ENCODE results near the gene ARHGEF2. TPM values are rescaled to one million over a fixed set of nuclear protein-coding genes. Genes with fewer than 3 reads are reported as not detected.
"Not testable (repeated sequence)": the region's sequence is repeated elsewhere in the genome, so short reads cannot be mapped to it uniquely, and the experiment has no call there.

Gene ARHGEF2
- total RNA-seq, 1 experiment from 2014 or later = 69.5 TPM

DNA sequence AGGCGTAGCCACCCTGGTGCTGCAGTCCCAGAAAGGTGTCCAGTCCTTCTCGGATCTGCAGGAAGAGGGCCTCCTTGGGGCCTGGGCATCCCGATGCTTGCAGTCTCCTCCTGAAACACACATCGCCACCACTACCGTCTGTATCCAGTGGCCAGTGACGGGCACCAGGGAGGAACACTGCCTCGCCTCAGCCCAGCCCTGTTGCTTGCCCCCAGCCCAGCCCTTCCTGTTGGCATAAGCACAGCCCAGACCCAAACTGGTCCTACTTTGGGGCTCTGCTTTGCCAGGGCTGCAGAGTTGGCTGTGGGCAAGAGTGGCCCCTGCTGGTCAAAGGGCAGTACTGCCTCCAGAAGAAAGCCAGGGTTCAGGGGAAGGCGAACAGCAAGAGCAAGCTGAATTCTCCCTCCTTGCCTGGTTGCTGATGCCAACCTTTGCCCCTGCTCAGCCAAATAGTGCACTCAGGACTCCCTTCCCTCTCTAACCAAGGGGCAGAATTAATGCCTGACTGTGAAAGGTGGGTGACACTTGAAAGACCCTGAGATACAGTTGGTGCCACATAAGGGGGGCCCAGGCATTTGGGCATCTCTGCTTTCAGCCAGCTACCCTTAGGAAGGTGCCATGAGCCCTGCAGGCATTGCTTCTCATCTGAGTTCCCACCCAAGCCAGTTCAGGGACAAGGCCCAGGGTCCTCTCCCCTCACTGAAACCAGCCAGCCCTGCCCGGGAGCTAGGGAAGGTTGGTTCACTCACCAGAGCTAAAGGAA is 11.1 kb upstream of the ARHGEF2 start (continued):
- TF ChIP-seq, protein P1, sequence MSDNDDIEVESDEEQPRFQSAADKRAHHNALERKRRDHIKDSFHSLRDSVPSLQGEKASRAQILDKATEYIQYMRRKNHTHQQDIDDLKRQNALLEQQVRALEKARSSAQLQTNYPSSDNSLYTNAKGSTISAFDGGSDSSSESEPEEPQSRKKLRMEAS (CRISPR knock-in tag; IDR thresholded peaks at IDR 0.05) = peak; percentile 26; the same call in 1 of the 2 replicates

DNA sequence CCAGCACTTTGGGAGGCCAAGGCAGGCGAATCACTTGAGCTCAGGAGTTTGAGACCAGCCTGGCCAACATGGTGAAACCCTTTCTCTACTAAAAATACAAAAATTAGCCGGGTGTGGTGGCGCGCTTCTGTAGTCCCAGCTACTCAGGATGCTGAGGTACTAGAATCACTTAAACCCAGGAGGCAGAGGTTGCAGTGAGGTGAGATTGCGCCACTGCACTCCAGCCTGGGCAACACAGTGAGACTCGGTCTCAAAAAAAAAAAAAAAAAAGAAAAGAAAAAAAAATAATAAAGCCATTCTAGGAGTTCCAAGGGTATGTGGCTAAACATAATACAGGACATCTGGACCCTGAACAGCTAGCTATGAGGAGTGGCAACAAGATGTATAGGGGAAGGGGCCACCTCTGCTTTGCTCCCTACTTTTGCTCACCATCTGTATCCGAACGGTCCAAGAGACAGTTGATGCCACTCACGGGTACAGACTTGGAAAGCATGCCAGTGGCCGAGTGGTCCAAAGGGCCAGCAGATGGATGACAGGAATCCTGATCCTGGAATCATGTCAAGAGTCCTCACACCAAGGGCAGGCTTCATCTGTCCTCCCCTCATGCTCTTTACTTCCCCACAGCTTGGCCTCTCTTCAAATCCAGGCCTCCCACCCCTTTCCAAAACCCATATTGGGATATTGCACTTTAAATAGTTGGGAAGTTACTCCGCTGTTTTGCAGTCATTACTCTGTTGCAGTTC is 6.7 kb upstream of the ARHGEF2 start:
- Mint-ChIP-seq H3K9me3 (peaks cover 15% of the 10 kb centered on the region), H3K4me3 (peak overlapping the region; percentile 55; the same call in 1 of the 2 replicates), H3K27ac (peak overlapping the region; percentile 97), H3K4me1 (peaks cover 69% of the 10 kb centered on the region)
- ChIA-PET POLR2A (interaction anchor here (0.5 to 3.0 kb wide), 10 partner anchors 10 to 1765 kb away, joined by 3 to 31 read pairs (median 4); partner anchors contain the start of genes KHDC4, MEX3A and UBAP2L), CTCF (interaction anchor here (0.7 to 3.4 kb wide), 24 partner anchors 10 to 812 kb away, joined by 3 to 40 read pairs (median 6); partner anchors contain the start of genes KHDC4, KRTCAP2, LAMTOR2 and RAB25)
- not testable (repeated sequence) for H3K36me3 Mint-ChIP-seq; H3K27me3 Mint-ChIP-seq (ENCODE audit: low read depth); ATAC-seq; DNase-seq (ENCODE audit: low spot score)

DNA sequence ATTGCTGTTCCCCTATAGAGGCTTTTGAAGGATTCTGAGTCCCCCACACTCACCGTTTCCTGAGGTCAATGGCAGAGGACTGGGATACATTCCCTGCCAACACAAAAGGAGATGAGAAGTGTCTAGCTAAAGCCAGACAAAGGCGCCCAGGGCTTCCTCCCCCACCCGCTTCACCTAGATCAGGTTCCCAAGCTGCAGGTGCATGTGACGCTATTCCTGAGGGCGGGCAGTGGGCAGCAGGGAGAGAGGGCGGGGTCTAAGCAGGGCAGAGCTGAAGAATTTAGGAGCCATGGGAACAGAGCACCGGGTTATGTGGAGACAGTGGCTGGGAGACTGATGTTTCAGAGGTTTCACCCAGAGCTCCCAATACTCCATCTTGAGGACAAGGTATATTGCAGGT is 6.0 kb upstream of the ARHGEF2 start:
- peaks cover 6% of the 10 kb centered on the region for H3K36me3 Mint-ChIP-seq
- peak; percentile 89 for DNase-seq (ENCODE audit: low spot score)
- ChIA-PET POLR2A (interaction anchor here (0.5 to 3.0 kb wide), 13 partner anchors 9 to 1764 kb away, joined by 3 to 31 read pairs (median 4); partner anchors contain the start of genes KHDC4, MEX3A and UBAP2L), CTCF (interaction anchor here (0.7 to 3.4 kb wide), 25 partner anchors 10 to 812 kb away, joined by 3 to 40 read pairs (median 6); partner anchors contain the start of genes KHDC4, KRTCAP2, LAMTOR2 and RAB25)
- H3K4me1 Mint-ChIP-seq = peaks cover 76% of the 10 kb centered on the region
- peak; percentile 87 for ATAC-seq
- peak overlapping the region; percentile 97 for H3K27ac Mint-ChIP-seq
- peak overlapping the region; percentile 55 for H3K4me3 Mint-ChIP-seq
- H3K9me3 Mint-ChIP-seq = peaks cover 15% of the 10 kb centered on the region
- H3K27me3 Mint-ChIP-seq (ENCODE audit: low read depth) = no peaks in the 10 kb centered on the region
- TF ChIP-seq, protein P2, sequence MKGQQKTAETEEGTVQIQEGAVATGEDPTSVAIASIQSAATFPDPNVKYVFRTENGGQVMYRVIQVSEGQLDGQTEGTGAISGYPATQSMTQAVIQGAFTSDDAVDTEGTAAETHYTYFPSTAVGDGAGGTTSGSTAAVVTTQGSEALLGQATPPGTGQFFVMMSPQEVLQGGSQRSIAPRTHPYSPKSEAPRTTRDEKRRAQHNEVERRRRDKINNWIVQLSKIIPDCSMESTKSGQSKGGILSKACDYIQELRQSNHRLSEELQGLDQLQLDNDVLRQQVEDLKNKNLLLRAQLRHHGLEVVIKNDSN (CRISPR knock-in tag; IDR thresholded peaks at IDR 0.05) = peak; percentile 73
- TF ChIP-seq NR2C2 (CRISPR knock-in tag; IDR thresholded peaks at IDR 0.05) = no peak
- no peak for TF ChIP-seq NFE2L1 (CRISPR knock-in tag; IDR thresholded peaks at IDR 0.05)
- TF ChIP-seq, protein P3, sequence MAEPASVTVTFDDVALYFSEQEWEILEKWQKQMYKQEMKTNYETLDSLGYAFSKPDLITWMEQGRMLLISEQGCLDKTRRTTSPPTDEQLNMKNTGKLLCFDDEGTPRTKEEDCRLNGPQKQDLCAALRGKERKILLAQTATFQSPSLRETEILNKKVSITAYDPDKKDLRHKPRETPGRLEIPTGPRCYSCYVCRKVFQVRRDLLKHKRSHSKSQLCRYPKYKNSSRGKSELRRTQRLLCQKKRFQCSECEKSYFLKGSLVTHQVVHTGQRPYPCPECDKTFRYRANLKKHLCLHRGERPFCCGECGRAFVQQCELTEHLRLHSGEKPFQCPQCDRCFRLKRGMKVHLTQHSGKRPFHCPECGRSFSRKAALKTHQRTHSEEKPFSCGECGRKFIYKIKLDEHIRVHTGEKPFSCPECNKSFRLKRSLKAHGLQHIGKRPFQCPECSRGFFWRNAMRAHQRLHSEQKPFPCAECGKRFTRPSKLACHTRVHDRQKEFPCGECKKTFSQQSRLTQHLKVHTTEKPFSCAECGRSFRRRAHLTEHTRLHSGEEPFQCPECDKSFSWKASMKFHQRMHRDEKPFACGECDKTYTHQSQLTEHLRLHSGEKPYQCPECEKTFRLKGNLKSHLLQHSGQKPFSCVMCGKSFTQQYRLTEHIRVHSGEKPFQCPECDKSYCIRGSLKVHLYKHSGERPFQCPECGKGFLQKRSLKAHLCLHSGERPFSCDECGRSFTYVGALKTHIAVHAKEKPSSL (CRISPR knock-in tag; conservative IDR thresholded peaks at IDR 0.05) = no peak
- TF ChIP-seq, protein P4, sequence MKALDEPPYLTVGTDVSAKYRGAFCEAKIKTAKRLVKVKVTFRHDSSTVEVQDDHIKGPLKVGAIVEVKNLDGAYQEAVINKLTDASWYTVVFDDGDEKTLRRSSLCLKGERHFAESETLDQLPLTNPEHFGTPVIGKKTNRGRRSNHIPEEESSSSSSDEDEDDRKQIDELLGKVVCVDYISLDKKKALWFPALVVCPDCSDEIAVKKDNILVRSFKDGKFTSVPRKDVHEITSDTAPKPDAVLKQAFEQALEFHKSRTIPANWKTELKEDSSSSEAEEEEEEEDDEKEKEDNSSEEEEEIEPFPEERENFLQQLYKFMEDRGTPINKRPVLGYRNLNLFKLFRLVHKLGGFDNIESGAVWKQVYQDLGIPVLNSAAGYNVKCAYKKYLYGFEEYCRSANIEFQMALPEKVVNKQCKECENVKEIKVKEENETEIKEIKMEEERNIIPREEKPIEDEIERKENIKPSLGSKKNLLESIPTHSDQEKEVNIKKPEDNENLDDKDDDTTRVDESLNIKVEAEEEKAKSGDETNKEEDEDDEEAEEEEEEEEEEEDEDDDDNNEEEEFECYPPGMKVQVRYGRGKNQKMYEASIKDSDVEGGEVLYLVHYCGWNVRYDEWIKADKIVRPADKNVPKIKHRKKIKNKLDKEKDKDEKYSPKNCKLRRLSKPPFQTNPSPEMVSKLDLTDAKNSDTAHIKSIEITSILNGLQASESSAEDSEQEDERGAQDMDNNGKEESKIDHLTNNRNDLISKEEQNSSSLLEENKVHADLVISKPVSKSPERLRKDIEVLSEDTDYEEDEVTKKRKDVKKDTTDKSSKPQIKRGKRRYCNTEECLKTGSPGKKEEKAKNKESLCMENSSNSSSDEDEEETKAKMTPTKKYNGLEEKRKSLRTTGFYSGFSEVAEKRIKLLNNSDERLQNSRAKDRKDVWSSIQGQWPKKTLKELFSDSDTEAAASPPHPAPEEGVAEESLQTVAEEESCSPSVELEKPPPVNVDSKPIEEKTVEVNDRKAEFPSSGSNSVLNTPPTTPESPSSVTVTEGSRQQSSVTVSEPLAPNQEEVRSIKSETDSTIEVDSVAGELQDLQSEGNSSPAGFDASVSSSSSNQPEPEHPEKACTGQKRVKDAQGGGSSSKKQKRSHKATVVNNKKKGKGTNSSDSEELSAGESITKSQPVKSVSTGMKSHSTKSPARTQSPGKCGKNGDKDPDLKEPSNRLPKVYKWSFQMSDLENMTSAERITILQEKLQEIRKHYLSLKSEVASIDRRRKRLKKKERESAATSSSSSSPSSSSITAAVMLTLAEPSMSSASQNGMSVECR (CRISPR knock-in tag; IDR thresholded peaks at IDR 0.05; ENCODE audit: borderline replicate concordance) = no peak
- TF ChIP-seq EMX1 (CRISPR knock-in tag; IDR thresholded peaks at IDR 0.05) = no peak
- TF ChIP-seq GABPB1 (CRISPR knock-in tag; IDR thresholded peaks at IDR 0.05) = no peak
- no peak for TF ChIP-seq RELA (CRISPR knock-in tag; IDR thresholded peaks at IDR 0.05; ENCODE audit: borderline replicate concordance)
- TF ChIP-seq, protein P5, sequence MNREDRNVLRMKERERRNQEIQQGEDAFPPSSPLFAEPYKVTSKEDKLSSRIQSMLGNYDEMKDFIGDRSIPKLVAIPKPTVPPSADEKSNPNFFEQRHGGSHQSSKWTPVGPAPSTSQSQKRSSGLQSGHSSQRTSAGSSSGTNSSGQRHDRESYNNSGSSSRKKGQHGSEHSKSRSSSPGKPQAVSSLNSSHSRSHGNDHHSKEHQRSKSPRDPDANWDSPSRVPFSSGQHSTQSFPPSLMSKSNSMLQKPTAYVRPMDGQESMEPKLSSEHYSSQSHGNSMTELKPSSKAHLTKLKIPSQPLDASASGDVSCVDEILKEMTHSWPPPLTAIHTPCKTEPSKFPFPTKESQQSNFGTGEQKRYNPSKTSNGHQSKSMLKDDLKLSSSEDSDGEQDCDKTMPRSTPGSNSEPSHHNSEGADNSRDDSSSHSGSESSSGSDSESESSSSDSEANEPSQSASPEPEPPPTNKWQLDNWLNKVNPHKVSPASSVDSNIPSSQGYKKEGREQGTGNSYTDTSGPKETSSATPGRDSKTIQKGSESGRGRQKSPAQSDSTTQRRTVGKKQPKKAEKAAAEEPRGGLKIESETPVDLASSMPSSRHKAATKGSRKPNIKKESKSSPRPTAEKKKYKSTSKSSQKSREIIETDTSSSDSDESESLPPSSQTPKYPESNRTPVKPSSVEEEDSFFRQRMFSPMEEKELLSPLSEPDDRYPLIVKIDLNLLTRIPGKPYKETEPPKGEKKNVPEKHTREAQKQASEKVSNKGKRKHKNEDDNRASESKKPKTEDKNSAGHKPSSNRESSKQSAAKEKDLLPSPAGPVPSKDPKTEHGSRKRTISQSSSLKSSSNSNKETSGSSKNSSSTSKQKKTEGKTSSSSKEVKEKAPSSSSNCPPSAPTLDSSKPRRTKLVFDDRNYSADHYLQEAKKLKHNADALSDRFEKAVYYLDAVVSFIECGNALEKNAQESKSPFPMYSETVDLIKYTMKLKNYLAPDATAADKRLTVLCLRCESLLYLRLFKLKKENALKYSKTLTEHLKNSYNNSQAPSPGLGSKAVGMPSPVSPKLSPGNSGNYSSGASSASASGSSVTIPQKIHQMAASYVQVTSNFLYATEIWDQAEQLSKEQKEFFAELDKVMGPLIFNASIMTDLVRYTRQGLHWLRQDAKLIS (CRISPR knock-in tag; IDR thresholded peaks at IDR 0.05; ENCODE audit: borderline replicate concordance) = no peak
- no peak for TF ChIP-seq SMAD3 (CRISPR knock-in tag; IDR thresholded peaks at IDR 0.05; ENCODE audit: borderline replicate concordance)
- TF ChIP-seq, protein P6, sequence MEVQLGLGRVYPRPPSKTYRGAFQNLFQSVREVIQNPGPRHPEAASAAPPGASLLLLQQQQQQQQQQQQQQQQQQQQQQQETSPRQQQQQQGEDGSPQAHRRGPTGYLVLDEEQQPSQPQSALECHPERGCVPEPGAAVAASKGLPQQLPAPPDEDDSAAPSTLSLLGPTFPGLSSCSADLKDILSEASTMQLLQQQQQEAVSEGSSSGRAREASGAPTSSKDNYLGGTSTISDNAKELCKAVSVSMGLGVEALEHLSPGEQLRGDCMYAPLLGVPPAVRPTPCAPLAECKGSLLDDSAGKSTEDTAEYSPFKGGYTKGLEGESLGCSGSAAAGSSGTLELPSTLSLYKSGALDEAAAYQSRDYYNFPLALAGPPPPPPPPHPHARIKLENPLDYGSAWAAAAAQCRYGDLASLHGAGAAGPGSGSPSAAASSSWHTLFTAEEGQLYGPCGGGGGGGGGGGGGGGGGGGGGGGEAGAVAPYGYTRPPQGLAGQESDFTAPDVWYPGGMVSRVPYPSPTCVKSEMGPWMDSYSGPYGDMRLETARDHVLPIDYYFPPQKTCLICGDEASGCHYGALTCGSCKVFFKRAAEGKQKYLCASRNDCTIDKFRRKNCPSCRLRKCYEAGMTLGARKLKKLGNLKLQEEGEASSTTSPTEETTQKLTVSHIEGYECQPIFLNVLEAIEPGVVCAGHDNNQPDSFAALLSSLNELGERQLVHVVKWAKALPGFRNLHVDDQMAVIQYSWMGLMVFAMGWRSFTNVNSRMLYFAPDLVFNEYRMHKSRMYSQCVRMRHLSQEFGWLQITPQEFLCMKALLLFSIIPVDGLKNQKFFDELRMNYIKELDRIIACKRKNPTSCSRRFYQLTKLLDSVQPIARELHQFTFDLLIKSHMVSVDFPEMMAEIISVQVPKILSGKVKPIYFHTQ (CRISPR knock-in tag; IDR thresholded peaks at IDR 0.05) = no peak
- no peak for TF ChIP-seq CREM (CRISPR knock-in tag; IDR thresholded peaks at IDR 0.05)
